ENCODE measurements around the gene EFCC1.
A peak's percentile ranks its signal among the peaks of the same experiment; 100 is the strongest.

Gene EFCC1

GRCh38 chr3:129014793-129015345, 13.8 kb downstream of the EFCC1 start:
- no peak for DNase-seq (ENCODE audit: low read depth)

DNA sequence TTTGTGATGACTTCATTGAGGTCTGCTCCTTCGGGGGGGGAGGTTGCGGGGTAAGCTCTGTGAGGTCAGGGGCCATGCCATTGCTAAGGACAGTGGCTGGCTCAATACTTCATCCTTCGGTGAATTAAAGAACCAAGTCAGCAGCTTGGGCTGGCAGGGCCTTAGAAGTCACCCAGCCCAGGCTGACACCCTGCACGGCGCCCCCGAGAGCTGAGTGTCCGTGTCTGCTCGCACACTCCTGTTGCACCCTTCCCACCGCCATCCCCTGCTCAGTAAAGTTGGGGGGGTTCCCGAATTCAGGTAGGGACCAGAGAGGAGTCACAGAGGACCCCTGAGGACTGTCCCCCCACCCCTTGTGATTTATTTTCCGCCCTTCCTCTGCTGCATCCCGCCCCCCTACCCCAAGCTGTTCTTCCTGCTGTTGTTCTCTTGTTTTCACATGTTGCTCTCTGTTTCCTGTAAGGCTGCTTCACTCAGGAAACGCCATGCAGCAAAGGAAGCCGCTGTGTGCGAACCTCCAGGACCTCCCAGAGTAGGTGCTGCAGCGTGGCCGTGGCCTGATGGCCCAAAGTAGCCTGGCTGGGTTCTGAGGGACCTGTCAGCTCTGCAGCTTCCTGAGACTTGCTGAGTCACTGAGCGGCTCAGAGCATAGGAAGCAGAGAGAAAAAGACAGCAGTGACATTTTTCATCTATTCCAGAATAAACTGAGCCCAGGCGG, 14.4 kb downstream of the EFCC1 start:
- DNase-seq (ENCODE audit: low read depth): peak; percentile 37

DNA sequence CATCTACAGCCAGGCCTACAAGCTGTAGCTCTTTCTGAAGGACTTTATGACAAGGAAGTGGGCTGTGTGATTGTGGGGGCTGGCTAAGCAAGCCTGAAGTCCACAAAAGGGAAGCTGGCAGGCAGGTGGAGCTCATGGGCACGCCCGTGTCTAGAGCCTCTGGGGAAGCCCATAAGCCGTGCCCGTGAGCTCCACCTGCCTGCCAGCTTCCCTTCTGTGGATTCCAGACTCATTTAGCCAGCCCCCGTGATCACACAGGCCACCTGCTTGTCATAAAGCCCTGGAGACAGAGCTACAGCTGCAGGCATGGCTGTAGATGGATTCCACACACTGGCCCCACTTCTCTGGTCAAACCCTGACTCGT, 15.2 kb downstream of the EFCC1 start:
- DNase-seq (ENCODE audit: low read depth): peak; percentile 26

GRCh38 chr3:129016720-129017483, 15.8 kb downstream of the EFCC1 start:
- DNase-seq (ENCODE audit: low read depth): no peak

DNA sequence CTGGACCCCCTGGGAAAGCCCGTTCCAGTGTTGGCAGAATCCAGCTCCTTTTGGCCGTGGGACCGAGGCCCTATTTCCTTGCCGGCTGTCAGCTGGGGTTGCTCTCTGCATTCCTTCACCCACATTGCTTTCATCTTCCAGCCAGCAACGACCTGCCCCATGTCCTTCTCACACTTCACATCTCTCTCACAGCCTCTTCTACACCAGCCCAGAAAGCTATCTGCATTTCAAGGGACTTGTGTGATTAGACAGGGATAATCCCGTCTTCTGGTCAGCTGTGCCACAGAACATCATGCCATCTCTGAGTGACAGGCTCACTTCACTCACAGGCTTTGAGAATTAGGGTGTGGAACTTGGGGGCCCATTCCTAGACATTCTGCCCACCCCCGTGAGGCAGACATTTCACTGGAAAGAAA, 16.4 kb downstream of the EFCC1 start:
- DNase-seq (ENCODE audit: low read depth): no peak

DNA sequence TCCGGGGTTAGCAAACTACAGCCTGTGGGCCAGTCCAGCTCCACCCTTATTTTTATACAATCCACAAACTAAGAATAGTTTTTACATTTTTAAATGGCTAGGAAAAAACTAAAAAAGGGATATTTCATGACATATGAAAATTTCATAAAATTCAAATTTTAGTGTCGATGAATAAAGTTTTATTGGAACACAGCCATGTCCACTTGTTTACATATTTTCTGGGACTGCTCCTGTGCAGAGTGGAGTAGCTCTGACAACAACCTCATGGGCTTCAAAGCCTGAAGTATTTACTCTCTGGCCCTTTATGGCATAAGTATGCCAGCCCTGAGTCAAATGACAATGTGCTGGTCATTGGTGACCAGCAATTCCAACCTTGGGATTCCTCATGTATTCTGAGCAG, 17.2 kb downstream of the EFCC1 start:
- no peak for DNase-seq (ENCODE audit: low read depth)

- DNase-seq (ENCODE audit: low read depth): no peak
These were observed 17.6 kb downstream of the EFCC1 start for GRCh38 chr3:129018751-129019150.

GRCh38 chr3:129019266-129019665, 18.2 kb downstream of the EFCC1 start:
- DNase-seq (ENCODE audit: low read depth): no peak

GRCh38 chr3:129020691-129021090, 19.6 kb downstream of the EFCC1 start:
- DNase-seq (ENCODE audit: low read depth): no peak

DNA sequence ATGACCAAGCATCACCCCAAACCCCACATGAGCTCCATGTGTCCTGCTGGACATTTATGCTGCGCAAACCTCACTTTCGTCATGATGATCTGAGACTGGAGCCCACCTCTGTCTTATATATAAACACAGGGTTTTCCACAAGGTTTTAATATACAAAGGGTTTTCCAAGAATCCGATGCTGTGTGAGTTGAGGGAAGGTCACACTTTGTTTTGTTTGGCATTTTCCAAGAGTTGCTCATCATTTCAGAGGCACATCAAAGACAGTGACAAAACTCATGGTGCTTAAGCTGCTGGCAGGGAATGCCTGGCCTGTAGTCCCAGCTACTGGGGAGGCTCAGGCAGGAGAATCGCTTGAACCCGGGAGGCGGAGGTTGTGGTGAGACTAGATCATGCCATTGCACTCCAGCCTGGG, 20.0 kb downstream of the EFCC1 start:
- DNase-seq (ENCODE audit: low read depth): no peak

GRCh38 chr3:129022114-129023007, 21.3 kb downstream of the EFCC1 start:
- DNase-seq (ENCODE audit: low read depth): no peak

- DNase-seq (ENCODE audit: low read depth): no peak
These were observed 21.9 kb downstream of the EFCC1 start for GRCh38 chr3:129023008-129023358.

- no peak for DNase-seq (ENCODE audit: low read depth)
These were observed 22.8 kb downstream of the EFCC1 start for GRCh38 chr3:129023909-129024308.

GRCh38 chr3:129025108-129025507, 24.0 kb downstream of the EFCC1 start:
- DNase-seq (ENCODE audit: low read depth): no peak

DNA sequence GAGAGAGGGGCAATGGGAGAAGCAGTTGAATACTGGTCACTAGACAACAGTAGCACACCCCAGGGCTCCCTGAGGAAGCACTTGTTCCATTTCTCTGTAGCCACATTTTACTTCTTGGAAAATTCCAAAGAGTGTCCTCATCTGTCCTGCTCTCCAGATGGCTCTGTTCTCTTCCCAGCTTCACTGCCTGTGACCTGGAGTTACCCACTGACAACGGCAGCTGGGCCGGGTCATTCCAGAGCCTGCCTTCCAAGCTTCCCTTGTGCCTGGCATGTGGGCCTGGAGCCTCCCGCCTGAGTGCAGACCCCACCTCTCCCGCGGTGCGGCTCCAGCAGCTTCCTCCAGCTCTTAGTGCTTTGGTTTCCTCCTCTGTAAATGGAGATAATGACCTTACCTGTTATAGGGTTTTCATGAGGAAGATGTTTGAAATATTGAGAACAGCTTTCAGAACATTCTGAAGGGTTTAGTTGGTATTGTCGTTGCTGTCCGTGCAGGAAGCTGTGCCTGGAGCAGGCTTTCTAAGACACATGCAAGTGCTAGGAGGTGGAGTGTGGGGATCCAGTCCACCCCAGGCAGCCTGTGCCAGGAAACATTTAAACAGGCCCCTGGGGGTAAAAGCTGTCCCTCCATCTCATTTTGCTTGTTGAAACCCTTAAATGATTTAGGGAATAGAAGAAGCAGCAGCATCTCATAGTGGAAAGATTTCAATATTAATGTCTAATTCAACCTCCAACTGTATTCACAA, 24.8 kb downstream of the EFCC1 start:
- no peak for DNase-seq (ENCODE audit: low read depth)

DNA sequence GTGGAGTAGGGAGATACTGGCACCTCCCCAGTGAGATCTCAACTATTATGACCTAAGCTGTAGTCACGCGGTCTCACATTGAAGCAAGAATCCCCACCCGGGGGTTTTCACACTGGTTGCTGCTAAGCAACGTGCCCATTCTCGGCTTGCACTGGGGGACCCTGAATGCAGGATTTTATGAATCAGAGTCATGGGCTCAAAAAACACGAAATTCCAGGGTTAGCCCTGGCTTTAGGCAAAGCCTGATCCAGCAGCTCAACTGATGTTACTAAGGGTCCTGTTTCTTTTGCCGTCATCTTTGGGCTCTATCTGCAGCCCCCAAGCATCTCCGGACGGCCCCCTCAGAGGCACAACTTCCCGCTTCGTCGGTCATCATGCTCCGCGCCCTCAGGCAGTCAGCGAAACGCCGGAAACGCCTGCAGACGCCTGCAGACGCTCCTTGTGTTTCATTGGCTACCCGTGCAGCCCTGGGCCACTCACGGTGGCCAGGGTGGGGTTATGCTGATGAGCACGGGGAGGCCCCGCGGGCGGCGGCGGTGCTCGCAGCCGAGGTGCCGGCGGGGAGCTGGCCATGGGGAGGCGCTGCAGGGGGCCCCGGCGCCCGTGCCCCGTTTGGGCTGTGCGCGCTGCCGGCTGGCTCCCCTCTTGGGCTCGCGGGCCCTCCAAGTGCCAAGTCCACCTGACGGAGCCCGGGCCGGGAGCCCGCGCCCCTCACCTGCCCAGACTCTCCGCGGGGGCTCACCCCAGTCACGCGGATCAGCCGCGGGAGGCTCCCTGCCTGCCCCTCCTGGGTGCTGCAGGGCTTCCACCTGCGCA, 25.8 kb downstream of the EFCC1 start:
- peak; percentile 85 for DNase-seq (ENCODE audit: low read depth)

- DNase-seq (ENCODE audit: low read depth): no peak
These were observed 26.4 kb downstream of the EFCC1 start for GRCh38 chr3:129027544-129027880.

DNA sequence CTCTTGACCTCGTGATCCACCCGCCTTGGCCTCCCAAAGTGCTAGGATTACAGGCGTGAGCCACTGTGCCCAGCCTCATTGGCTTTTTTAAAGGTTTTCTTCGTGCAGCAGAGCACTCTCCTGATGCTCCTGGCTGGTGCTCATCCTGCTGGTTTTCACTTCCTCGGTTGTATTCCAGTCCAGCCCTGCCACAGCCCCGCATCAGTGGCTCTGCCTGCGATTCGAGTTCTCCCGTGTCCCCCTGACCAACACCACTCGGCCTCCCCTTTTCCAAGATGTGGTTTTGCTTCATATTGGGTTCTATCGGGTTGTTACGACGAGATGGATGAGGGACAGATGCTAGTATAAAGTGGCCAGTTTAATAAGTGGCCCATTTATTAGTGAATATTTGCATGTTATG, 27.8 kb downstream of the EFCC1 start:
- no peak for DNase-seq (ENCODE audit: low read depth)

DNA sequence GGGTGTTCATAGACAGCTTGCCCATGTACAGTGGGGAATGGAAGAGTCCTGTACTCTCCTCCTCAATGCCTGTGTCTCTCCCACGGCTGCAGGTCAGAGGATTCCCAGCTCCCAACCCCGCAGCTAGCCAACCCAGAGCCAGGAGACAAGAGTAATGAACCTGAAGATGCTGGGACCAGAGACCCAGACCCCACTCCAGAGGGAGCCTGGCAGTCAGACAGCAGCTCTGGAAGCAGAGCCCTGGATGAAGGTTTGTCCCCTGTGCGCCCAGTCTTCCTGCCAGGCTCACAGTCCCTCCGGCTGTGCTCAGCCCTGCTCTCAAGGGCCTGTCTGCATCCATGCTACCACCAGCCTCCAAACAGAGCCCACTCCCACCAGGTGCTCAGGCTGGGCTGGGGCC, 29.5 kb downstream of the EFCC1 start:
- no peak for DNase-seq (ENCODE audit: low read depth)

DNA sequence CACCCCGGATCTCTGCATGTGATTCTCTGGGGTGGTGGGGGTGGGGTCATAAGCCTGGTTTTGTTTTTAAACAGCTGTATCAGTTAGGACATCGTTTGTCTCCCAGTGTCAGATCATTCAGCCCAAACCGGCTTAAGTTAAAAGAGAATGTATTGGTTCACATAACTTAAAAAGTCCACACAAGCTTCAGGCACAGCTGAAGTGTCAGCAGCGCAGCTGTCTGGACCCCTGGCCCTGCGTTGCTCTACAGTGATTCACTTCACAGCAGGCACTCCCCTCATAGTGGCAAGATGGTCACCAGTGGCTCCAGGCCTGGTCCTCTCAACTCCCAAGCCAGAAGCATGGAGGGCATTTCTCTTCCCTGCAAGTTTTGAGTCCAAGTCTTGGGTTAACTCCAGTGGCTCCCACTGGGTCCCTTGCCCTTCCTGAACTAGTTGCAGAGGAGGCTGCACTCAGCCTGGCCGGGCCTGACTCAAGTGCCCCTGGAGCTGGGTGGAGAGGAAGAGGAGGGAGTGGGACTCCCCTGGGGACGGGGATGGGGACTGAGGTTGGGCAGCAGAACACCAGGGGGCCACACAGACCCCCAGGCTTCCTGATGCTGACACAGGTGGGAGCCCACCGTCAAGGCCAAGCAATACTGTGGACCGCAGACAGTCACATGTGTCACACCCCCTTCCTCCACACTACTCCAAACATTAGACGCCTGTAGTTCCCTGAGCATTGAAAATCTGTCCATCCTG, 30.5 kb downstream of the EFCC1 start:
- no peak for DNase-seq (ENCODE audit: low read depth)

All from activated T-cell treated with anti-CD3 and anti-CD28 coated beads for 24 hours (primary cell).